SK-N-SH (cell line): Measurements from ENCODE around the gene IL1R2.

Experiments
- CTCF ChIP-seq: fragments of 200-600 bp; sonication (generic); IDR thresholded peaks from 2 replicates; pipeline ENCODE4 v1.6.1; 2017; ENCODE audit warnings: antibody characterized with exemption, mild to moderate bottlenecking, moderate library complexity
- RAD21 ChIP-seq: IDR thresholded peaks from 2 replicates; pipeline ENCODE4 v1.6.1; 2012; ENCODE audit warnings: mild to moderate bottlenecking, low read length
- RXRA ChIP-seq: IDR thresholded peaks from 2 replicates; pipeline ENCODE4 v1.4.0; 2012; ENCODE audit warnings: low read depth, mild to moderate bottlenecking, borderline replicate concordance

- no peak for TF ChIP-seq RAD21
- no peak for TF ChIP-seq CTCF
- no peak for TF ChIP-seq RXRA
These were observed 13.7 kb downstream of the IL1R2 start for GRCh38 chr2:102005449-102005848.
